GM21381 (cell line): ENCODE measurements around the gene RB1.

ENCODE experiments used
- ATAC-seq: cut with Tn5 transposase; IDR thresholded peaks from one replicate; pipeline ENCODE4 v1.9.1; 2021; ENCODE audit warnings: mild to moderate bottlenecking, moderate library complexity; ENCODE audit not compliant: unreplicated experiment

Gene RB1

DNA sequence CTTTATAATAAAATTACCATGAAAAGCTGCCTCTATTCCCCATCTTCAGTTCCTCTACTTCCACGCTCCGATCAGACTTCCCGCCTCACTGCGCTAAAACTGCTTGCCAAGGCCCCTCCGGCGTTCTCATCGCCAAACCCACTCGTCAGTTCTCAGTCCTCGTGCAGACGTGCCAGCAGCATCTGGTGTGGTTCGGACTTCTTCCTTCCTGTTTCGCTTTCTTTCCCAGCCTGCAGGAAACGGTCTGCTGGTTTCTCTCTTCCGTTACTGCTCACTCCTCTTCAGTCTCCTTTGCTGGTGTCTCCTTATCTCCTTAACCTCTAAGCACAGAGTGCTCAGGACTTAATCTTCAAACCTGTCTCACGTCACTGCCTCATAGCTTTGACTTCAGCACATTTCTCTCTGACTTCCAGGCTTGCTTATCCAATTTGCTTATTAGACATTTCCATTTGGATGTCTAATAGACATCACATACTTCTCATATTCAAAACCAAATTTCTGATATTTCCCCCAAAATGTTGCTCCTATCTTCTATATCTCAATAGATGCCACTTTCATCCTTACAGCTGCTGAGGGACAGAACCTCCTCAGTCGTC, 189.0 kb downstream of the RB1 start:
- peak; percentile 63 for ATAC-seq

DNA sequence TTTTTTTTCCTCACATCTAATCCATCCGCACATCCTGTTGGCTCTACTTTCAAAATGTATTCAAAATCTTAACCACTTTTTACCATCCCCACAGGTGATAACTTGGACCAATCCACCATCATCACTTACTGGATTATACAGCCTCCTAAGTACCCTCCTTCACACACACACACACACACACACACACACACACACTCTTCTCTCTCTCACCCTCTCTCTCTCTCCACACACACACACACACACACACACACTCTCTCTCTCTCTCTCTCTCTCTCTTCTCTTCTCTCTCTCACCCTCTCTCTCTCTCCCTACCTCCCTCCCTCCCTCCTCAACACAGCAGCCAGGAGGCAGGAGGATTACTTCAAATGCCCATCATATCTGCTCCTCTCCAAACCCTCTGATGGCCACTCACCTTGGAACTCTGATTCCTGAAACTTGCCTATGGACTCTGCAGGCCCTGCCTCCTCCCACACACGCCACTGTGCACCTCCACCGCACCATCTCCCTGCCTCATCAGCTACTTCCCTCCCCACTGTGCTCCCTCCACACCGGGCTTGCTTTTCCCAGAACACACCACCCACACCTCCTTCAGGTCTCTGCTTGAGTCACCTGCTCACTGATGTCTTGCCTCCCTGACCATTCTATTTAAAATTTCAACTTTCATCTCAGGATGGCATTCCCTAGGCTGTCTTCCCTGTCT, 189.7 kb downstream of the RB1 start:
- no peak for ATAC-seq

GRCh38 chr13:48493851-48494250, 190.3 kb downstream of the RB1 start:
- ATAC-seq: no peak

GRCh38 chr13:48494874-48495273, 191.3 kb downstream of the RB1 start:
- no peak for ATAC-seq

GRCh38 chr13:48496271-48497161, 193.0 kb downstream of the RB1 start:
- no peak for ATAC-seq

DNA sequence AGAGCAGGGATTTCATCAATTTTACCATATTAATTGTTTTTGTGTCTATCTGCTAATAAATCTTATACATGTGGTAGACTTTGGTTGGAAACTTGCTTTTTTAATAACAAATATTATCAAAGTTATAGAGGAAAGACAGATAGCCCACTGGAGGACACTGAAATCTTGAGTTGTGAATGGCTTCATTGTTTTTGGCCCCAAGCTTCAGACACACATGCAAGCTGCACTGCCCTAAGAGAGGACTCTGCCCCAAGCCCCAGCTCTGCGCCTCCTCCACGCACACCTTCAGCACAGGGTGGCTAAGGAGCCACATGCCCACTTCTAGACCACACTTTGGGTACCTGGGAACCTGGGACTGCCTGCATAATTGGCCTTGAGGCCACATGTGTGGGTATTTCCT, 194.1 kb downstream of the RB1 start:
- no peak for ATAC-seq

GRCh38 chr13:48500652-48501197, 197.2 kb downstream of the RB1 start:
- ATAC-seq: no peak

GRCh38 chr13:48501705-48502104, 198.2 kb downstream of the RB1 start:
- no peak for ATAC-seq

DNA sequence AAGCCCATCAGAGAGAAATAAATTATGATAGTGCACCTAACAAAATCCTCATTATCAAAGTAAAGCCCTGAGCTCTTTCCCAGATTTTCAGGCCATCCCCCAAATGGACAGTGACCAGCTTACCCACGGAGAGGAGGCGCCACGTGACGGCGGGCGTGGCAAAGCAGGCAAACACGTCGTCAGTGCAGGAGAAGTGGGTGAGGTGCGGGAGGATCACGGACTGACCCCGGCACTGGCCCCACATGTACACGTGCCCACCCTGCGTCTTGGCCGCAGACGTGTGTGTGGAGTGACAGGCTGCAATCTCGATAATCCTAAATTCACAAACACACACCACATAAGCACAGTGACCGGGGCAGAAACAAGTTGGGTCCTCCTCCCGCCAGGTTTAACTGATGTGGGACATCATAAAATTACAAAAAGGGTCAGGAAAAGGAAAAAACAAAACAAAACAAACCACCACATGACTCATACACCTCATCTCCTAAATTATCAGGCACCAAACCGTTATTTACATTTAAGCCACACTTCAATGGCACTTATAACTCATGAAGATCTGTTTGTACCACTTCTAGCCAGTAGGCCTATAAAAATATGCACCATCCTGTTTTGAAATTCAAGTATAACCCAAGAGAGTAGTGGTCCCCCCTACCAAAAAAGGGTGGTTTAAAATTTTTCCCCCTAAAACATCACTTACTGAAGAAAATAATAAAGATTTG, 199.2 kb downstream of the RB1 start:
- no peak for ATAC-seq

GRCh38 chr13:48504606-48505005, 201.1 kb downstream of the RB1 start:
- ATAC-seq: peak; percentile 21

- ATAC-seq: peak; percentile 24
Measured at GRCh38 chr13:48505012-48505411, 201.5 kb downstream of the RB1 start.

- ATAC-seq: peak; percentile 59
Measured at GRCh38 chr13:48505597-48506091, 202.1 kb downstream of the RB1 start.

DNA sequence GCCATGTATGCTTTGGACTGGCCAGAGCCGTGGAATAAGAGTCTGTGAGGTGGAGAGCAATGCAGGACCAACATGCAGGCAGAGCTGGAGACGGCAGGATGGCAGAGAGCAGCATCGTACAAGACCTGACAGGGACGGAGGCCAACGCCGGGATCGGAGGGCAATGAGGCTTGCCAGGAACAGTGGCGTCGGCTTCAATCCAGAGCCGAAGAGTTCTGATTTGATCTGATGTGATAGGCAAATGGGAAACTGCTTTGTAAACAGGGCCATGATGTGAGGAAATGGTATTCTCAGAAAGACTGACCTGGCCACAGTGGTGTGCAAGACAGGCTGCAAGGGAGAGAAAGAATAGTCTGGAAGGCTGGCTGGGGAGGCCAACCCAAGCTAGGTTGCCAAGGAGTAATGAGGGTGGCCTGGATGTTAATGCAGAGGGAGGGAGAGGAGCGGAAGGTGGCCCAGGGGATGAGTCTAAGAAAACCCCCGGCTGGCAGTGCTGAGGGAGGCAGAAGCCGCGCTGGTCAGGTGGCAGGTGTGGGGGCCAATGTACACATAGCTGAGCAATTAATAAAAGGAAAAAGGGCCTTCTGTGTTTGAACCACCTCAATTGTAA, 202.6 kb downstream of the RB1 start:
- ATAC-seq: peak; percentile 9

DNA sequence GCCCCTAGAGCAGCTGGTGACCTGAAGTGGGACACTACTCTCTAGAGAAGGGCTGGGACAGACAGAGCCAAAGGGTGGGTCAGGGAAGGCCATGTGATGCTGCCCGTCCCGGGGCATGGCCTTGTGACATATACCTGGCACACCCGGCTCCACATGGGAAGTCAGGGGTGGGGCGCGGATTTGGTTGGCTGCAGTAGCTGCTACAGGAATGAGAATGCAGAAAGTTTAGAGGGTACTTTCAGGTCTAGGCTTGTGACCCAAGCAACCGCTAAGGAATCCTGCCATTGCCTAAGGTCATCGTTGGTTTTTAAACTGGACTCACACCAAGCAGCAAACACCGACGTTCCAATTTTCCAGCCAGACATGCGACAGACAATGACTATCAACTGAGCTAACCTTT, 203.5 kb downstream of the RB1 start:
- no peak for ATAC-seq

DNA sequence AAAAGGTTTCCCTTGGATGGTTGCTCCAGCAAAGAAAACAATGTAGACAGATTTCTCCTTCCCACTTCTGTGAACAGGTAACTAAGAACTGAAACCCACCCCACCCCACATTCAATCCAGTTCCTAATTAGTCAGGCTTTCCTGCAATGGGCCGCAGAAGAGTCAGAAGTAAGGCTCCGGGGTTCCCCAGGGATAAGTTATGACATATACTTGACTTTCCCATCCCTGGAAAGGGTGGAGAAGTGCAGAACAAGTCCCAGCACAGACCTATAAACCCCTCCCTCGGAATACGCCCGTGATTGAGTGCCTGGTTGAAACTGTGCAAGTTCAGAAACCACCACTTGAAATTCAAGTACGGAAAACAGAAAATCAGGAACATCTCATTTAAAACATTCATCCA, 204.5 kb downstream of the RB1 start:
- ATAC-seq: no peak

- no peak for ATAC-seq
Measured at GRCh38 chr13:48510698-48511097, 207.1 kb downstream of the RB1 start.

DNA sequence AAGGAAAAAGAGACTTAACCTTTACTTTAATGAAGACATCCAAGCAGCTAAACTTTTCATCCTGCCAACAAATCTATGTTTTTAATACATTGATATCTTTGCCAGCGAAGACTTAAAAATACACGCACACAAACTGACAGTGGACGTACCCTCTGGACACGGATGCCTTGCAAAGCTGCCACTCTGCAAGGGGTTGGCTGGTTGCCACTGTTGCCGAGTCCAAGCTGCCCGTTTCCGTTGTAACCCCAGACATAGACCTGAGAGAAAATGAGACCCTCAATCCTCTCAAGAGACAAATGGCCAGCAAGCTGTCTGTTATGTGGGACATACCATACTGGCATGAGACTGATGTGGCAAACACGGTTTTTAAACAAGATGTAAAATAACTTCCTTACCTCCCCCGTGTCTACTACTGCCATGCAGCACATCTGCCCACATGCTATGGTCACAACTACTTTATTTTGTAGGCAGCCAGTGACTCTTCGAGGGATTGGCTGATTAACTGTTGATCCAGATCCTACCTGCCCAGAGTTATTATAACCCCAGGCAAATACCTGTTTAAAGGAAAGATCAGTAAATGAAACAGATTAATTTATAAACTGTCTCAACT, 208.2 kb downstream of the RB1 start:
- ATAC-seq: no peak

DNA sequence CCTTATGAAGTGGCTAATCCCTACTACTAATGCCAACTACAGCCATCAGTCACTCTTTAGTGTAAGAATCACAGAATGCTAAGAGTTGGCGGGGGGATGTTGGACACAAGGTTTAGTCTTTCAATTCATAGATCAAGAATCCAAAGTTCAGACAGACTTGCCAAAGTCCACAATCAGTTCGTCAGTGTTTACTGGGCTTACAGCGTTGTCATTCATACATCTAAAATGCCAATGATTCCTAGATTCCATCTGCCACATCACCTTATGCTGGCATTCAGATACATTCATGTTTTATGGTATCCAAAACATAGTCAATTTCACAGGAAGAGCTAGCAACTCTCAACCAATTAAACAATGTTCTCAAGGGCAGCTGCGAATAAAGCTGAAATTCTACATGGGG, 211.2 kb downstream of the RB1 start:
- no peak for ATAC-seq

DNA sequence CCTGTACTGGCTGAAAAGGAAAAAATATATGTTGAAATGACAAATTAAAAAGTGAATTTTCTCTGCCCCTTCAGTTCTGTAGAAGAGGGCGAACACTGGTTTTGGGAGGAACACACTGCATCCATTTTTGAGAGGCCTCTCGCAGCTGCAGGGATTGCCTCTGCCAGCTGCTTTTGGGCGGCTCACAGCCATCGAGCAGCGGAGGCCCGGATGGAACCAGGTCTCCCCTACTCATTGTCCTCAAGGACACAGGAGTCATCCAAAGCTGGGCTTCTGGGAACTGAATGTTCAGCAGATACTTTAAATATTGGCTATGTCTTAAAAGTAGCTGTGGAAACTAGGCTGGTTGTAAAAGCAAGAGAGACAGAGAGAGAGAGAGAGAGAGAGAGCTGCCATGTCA, 212.2 kb downstream of the RB1 start:
- ATAC-seq: no peak

DNA sequence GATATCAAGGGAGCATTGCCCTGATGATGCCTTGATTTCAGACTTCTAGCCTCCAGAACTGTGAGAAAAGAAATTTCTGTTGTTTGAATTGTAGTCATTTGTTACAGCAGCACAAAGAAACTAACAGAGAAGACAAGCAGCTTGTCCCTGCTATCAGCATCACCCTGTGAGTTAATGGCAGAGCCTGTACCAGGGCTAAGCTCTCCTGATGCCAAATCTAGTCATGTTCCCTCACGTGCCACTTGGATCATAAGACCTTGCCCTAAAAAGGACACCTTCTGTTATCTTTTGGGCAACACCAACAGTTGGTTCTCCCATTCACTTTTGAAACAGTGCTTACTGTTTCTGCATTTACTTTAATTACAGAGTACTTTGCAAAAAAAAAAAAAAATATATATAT, 214.5 kb downstream of the RB1 start:
- ATAC-seq: no peak
